Activated naive CD8-positive, alpha-beta T cell treated with anti-CD3 and anti-CD28 coated beads, Interleukin-2, amount 50 U/mL, for 16 hours (primary cell): Measurements from ENCODE around the gene RHOC.

Source experiments
- DNase-seq: peaks from one replicate; pipeline ENCODE4 v3.0.0-alpha.2; 2020; ENCODE audit warnings: low read depth, low spot score

The RHOC gene

DNA sequence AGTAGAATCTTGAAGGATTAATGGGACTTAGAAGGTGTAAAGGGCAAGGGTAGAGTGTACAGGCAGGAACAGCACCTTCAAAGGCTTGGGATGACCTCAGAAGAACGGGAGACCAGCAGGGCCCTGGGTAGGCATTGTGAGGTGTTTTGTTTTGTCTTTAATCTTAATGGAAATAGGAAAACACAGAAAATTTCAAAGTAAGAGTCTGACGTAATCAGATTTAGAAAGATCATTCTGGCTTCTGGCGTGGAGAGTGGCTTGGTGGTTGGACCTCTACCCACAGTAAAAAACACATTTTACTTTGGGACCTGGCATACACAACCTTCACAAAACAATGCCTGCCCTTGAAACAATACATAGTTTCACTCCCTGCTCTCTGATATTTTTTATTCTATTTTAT, 28.3 kb downstream of the RHOC start:
- DNase-seq = no peak

DNA sequence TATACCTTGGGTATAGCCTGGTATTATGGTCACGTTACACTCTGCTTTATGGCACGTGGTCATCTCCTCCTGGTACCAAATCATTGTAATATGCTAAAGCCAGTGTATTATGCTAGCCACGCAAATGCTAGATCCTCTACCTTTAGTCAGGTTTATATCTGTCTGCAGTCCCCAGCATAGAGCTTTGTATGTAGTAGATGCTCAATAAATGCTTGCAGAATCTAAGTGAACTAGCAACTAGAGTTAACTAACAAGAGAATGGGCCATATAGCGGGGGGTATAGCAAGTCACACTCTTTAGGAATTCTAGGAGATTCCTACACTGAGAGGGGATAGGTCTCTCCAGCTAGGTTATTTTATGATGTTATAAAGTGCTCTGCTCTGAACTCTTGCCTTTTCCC, 29.4 kb downstream of the RHOC start:
- no peak for DNase-seq

DNA sequence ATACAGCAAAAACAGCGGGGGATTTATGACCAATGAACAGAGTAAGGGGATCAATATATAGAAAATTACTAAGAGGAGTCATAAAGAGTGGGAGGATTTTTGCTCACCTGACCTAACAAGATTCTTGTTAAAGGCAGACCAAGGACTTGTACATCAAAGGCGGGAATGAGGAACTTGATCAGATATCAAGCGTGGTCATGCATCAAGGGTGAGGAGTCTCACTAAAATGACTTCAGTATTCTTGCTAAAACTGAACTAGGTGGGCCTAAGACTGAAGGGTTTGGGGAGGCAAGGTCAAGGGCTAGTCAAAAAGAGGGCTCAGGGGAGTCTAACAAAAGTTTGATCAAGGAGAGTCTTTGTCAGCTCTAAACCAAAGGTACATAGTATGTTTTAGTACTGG, 30.4 kb downstream of the RHOC start:
- DNase-seq = no peak

DNA sequence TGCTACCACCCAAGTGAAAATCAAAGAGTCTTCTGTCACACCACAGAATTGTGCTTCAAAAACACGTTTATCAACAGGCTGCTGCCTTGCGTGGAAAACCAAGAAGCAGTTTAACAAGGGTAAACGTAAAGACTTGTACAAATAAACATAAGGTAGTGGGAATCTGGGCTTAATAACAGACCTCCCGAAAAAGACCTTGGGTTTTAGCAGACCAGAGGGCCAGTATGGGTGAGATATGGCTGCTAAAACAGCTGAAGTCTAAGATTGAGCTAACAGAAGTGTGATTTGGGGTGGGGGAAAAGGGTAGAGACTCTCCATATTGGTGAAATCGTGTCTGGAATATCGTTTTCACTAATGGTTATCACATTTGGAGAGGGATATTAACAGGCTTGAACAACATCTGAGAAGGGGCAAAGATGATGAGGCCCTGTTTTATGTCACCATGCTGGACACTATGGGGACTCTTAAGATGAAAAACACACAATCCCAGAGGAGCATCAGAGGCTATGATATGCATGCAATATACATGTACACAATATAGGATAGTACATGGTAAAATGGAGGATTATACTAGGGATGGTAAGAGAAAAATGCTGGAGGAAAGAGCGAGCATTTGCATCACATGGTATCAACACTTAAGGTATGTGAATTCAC, 31.1 kb downstream of the RHOC start:
- DNase-seq = no peak

DNA sequence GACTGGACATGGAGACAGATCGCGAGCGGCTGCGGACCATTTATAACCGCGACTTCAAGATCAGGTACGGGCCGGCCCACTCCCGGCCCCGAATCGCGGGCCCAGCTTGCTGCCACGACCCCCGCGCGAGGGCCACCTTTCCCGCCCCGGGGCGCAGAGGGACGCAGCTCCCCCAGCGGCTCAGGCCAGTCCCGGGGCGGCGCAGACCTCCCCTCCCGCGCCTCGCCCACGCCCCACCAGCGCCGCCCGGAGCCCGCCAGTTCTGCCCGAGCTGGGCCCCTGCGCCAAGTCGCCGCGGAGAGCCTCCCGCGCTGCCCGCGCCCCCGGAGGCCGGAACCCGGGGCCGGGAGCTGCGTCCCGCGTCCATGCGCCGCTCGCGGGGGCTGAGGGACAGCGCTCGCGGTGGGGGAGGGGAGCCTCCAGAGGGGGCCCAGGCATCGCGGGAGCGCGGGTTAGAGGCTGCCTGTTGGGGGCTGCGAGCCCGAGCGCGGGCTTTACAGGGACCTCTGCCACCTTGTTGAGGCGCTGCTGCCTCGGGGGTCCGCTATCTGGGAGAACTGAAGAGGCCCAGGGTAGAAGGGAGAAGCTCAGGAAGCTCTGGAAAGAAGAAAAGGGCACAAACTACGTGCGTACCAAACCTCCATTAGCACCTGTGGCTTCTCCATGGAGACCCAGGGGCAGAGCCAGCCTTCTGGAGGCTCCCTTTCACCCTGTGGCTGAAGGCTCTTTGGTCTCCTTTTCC, 31.8 kb downstream of the RHOC start:
- DNase-seq = no peak

DNA sequence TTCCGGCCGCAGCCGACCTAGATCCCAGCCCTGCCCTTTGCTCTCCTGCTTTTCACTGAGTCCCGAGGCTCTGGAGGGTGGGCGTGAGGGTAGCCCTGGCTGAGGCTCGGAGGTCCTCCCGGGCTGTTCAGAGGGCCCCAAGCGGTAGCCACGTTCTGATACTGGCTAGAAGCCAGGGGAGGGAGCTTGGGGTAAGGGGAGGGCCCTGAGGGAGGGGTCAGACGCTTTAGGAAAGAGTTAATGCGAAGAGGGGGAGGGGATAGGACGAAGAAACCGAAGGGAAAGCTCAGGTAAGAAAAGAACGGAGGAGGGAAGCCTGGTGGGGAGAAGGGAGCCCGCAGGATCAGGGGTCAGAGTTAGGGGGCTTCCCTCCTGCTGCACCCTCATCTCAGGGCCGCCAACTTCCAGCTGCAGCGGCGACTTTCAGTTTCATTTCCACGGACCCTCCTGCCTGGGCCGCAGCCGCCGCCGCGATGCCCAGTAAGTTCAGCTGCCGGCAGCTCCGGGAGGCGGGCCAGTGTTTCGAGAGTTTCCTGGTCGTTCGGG, 32.4 kb downstream of the RHOC start, which contains the start of gene MOV10:
Gene MOV10, plus strand, starts transcription at position 220 of the 546 bp plus-strand sequence. Its CDS starts 254 bp downstream, at position 474.
- DNase-seq = no peak

GRCh38 chr1:112673592-112674439, 33.1 kb downstream of the RHOC start:
- no peak for DNase-seq

GRCh38 chr1:112672842-112673241, 34.1 kb downstream of the RHOC start:
- no peak for DNase-seq

GRCh38 chr1:112672009-112672408, 34.9 kb downstream of the RHOC start:
- no peak for DNase-seq

DNA sequence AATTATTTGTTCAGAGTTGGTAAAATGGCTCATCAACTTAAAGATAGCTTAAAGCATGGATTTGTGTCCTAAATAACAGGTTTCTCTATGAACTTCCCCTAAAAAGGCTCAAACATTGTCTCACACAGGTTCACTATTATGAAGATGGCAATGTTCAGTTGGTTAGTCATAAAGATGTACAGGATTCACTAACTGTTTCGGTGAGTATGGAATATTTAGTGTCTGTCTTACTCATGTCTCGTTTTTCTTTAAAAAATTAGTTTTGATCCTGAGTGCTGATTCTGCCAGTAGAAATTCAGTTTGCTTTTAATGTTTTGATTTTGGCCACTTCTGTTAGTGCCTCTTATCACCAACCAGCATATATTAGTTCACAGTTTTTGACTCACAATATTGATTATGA, 40.0 kb downstream of the RHOC start:
- no peak for DNase-seq

DNA sequence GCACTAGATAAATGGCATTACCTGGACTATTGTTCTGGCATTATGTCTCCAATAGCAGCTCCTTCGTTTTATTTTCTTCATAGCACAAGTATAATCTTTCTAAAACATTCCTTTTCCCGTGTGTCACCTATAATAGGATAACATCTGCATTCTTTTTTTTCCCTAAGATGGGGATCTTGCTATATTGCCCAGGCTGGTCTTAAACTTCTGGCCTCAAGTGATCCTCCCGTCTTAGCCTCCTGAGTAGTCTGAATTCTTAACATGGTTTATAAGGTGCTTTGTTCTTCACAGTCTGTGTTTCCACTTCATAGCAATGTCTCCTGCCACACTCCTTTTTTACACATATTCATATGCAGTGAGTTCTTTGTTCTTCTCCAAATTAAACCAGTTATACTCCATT, 41.1 kb downstream of the RHOC start:
- no peak for DNase-seq

DNA sequence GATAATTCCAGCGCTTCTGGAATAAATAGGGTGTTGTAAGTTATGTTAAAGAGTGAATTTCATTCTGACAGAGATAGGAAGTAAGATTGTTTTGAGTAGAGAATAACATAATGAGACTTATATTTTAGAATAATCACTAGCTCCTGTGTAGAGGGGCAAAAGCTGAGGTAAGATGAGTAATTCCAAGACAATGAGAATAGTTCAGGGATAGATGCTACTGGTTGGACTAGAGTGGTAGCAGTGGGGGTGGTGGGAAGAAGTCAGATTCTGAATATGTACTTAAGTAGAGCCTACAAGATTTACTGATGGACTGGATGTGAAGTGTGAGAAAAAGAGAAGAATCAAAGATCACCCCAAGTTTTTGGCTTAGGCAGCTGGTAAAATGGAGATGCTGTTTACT, 55.7 kb downstream of the RHOC start:
- DNase-seq = no peak
